GM19351 (cell line): ENCODE data around the gene TRABD2B.

Source experiments
- ATAC-seq: cut with Tn5 transposase; IDR thresholded peaks from one replicate; pipeline ENCODE4 v1.9.1; 2021; ENCODE audit warnings: mild to moderate bottlenecking, moderate library complexity; ENCODE audit not compliant: unreplicated experiment

The TRABD2B gene

GRCh38 chr1:47742890-47743760, 254.1 kb downstream of the TRABD2B start:
- no peak for ATAC-seq

- ATAC-seq = no peak
Measured at GRCh38 chr1:47738560-47739182, 258.5 kb downstream of the TRABD2B start.

- no peak for ATAC-seq
Measured at GRCh38 chr1:47732489-47732888, 264.7 kb downstream of the TRABD2B start.

GRCh38 chr1:47731730-47732129, 265.5 kb downstream of the TRABD2B start:
- no peak for ATAC-seq

- no peak for ATAC-seq
Measured at GRCh38 chr1:47729685-47730084, 267.5 kb downstream of the TRABD2B start.

- ATAC-seq = no peak
Measured at GRCh38 chr1:47727697-47728085, 269.5 kb downstream of the TRABD2B start.

- no peak for ATAC-seq
Measured at GRCh38 chr1:47727051-47727696, 270.0 kb downstream of the TRABD2B start.

- peak; percentile 93 for ATAC-seq
Measured at GRCh38 chr1:47725992-47726855, 271.0 kb downstream of the TRABD2B start.

- no peak for ATAC-seq
Measured at GRCh38 chr1:47725511-47725991, 271.6 kb downstream of the TRABD2B start.

GRCh38 chr1:47725000-47725473, 272.1 kb downstream of the TRABD2B start:
- no peak for ATAC-seq

GRCh38 chr1:47724432-47724999, 272.7 kb downstream of the TRABD2B start:
- ATAC-seq = no peak

- no peak for ATAC-seq
Measured at GRCh38 chr1:47722909-47723580, 274.1 kb downstream of the TRABD2B start.

- no peak for ATAC-seq
Measured at GRCh38 chr1:47722101-47722500, 275.1 kb downstream of the TRABD2B start.

- no peak for ATAC-seq
Measured at GRCh38 chr1:47720111-47720510, 277.1 kb downstream of the TRABD2B start.

GRCh38 chr1:47717341-47717740, 279.8 kb downstream of the TRABD2B start:
- no peak for ATAC-seq

- no peak for ATAC-seq
Measured at GRCh38 chr1:47713975-47714767, 283.0 kb downstream of the TRABD2B start.

- no peak for ATAC-seq
Measured at GRCh38 chr1:47713333-47713953, 283.7 kb downstream of the TRABD2B start.

- no peak for ATAC-seq
Measured at GRCh38 chr1:47712596-47713299, 284.4 kb downstream of the TRABD2B start.
